ENCODE measurements around the gene RBMS3.

The RBMS3 gene

DNA sequence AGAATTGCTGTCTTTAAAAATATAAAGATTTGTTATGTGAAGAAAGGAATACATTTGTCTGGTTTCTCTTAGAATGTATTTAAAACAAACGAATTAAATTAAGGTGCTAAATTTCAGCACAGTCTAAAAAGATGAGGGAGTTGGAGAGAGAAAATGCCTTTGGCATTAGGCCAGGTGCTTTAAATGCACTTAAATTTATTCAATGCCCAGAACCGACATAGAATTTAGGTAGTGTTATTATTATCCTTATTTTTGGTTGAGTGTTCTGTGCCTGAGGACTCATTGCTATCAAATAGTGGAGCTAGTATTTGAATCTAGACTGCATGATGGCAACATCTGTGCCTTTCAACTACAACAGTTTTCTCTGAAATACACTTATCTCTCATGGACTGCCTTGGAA lies 287.5 kb downstream of the RBMS3 start:
- CTCF ChIA-PET, result no interaction called here
- DNase-seq (ENCODE audit: extremely low spot score), result no peak
- POLR2A ChIA-PET, result no interaction called here
- TF ChIP-seq, protein P1, sequence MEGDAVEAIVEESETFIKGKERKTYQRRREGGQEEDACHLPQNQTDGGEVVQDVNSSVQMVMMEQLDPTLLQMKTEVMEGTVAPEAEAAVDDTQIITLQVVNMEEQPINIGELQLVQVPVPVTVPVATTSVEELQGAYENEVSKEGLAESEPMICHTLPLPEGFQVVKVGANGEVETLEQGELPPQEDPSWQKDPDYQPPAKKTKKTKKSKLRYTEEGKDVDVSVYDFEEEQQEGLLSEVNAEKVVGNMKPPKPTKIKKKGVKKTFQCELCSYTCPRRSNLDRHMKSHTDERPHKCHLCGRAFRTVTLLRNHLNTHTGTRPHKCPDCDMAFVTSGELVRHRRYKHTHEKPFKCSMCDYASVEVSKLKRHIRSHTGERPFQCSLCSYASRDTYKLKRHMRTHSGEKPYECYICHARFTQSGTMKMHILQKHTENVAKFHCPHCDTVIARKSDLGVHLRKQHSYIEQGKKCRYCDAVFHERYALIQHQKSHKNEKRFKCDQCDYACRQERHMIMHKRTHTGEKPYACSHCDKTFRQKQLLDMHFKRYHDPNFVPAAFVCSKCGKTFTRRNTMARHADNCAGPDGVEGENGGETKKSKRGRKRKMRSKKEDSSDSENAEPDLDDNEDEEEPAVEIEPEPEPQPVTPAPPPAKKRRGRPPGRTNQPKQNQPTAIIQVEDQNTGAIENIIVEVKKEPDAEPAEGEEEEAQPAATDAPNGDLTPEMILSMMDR (IDR thresholded peaks at IDR 0.05; ENCODE audit: control extremely low read depth, extremely low read depth, low read depth, missing control alignments), result no peak

DNA sequence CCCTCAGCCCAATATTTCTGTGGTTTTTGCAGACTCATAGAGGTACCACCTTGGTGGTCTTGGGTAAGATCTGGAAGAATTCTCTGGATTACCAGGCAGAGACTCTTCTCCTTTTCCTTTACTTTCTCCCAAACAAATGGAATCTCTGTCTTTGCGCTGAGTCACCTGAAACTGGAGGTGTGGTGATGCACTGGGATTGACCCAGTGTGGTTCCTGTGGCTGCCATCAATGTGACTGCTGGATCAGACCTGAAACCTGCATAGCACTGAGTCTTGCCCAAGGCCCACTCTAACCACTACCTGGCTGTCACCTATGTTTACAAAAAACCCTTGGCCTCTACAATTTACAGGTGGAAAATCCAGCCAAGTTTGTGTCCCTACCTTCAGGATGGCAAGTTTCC lies 295.3 kb downstream of the RBMS3 start:
- DNase-seq (ENCODE audit: extremely low spot score), result no peak
- TF ChIP-seq, protein P1 (IDR thresholded peaks at IDR 0.05; ENCODE audit: control extremely low read depth, extremely low read depth, low read depth, missing control alignments), result no peak
- ChIA-PET CTCF (no interaction called here), POLR2A (no interaction called here)

DNA sequence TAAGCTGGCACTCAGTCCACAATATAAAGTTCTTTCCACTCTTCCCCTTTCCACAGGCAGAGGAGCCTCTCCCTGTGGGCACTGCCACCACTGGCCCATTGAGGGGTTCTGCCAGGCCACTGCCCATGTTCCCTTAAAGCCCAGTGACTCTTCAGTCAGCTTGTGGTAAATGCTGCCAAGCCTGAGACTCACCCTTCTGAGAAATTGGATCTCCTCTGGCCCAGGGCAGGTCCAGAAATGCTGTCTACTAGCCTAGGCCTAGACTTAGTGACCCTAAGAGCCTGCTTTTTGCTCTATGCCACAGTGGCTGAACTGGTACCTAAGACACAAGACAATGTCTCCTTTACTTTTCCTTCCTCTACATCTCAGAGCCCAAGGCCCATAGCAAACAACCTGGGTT lies 295.8 kb downstream of the RBMS3 start:
- TF ChIP-seq, protein P1 (IDR thresholded peaks at IDR 0.05; ENCODE audit: control extremely low read depth, extremely low read depth, low read depth, missing control alignments), result no peak
- ChIA-PET POLR2A (no interaction called here), CTCF (no interaction called here)
- no peak for DNase-seq (ENCODE audit: extremely low spot score)

DNA sequence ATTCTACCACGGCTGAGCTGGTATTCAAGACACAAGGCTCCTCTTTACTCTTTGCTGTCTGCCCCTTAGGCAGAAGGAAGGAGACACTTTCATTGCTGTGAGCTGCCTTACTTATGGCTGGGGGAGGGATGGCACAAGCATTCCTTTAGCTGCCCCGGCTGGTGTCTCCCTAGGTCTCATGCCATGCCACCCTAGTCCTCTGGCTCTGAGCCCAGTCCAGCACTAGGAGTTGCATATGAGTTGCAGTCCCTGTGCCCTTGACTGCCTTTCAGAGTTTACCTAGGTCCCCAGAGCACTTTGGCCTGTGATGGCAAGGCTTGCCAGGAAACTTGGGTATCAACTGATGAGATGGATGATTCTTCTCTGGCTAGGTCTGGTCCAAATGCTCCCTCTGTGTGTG lies 296.4 kb downstream of the RBMS3 start:
- ChIA-PET POLR2A (no interaction called here), CTCF (no interaction called here)
- TF ChIP-seq, protein P1 (IDR thresholded peaks at IDR 0.05; ENCODE audit: control extremely low read depth, extremely low read depth, low read depth, missing control alignments), result no peak
- no peak for DNase-seq (ENCODE audit: extremely low spot score)

GRCh38 chr3:29581311-29581710 lies 300.4 kb downstream of the RBMS3 start:
- ChIA-PET POLR2A (no interaction called here), CTCF (no interaction called here)
- TF ChIP-seq, protein P1 (IDR thresholded peaks at IDR 0.05; ENCODE audit: control extremely low read depth, extremely low read depth, low read depth, missing control alignments), result no peak

DNA sequence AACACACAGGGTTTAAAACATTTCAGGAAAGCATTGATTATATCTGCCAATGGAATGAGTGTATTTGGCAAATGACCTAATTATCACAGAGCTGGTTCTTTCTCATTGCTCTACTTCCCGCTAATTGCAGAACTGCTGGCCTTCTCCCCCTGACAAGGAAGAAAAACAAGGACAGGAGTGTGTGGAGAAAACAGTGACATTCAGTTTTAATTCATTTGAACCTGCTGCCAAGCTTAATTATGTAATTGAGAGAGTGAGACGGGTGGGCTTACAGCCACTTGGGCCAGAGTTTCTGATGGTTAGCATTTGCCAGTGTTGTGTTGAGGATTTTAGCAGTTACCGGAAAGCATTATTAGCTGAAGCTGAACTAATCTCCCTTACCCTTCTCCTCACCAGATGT lies 301.4 kb downstream of the RBMS3 start:
- POLR2A ChIA-PET, result no interaction called here
- CTCF ChIA-PET, result no interaction called here
- TF ChIP-seq, protein P1 (IDR thresholded peaks at IDR 0.05; ENCODE audit: control extremely low read depth, extremely low read depth, low read depth, missing control alignments), result no peak
- DNase-seq (ENCODE audit: extremely low spot score), result no peak

More at GRCh38 chr3:29581311-29581710, 300.4 kb downstream of the RBMS3 start:
- DNase-seq (ENCODE audit: extremely low spot score), result no peak

DNA sequence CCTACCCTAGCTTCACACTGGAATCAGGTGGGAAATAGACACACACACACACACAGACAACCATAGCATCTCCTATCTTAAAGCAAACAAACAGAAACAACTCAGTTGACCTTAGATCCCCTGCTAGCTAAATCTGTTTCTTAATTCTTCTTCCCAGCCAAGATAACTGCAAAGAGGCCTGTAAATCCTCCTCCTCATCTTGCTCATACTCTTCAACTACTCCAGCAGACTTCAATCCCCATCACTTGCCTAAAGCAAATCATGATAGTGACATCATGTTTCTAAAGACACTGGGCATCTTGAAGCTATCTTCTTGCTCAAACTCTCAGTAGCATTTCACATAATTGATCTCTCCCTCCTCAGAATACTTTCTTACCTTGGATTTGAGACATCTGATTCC lies 303.0 kb downstream of the RBMS3 start:
- POLR2A ChIA-PET, result no interaction called here
- TF ChIP-seq, protein P1 (IDR thresholded peaks at IDR 0.05; ENCODE audit: control extremely low read depth, extremely low read depth, low read depth, missing control alignments), result no peak
- no peak for DNase-seq (ENCODE audit: extremely low spot score)
- CTCF ChIA-PET, result interaction anchor here (1.0 to 1.3 kb wide), 2 partner anchors 9 to 133 kb away, joined by 3 read pairs; no protein-coding TSS in a partner anchor

Data from GM10248 (cell line).